ENCODE results near the gene NHEJ1.

The NHEJ1 gene

DNA sequence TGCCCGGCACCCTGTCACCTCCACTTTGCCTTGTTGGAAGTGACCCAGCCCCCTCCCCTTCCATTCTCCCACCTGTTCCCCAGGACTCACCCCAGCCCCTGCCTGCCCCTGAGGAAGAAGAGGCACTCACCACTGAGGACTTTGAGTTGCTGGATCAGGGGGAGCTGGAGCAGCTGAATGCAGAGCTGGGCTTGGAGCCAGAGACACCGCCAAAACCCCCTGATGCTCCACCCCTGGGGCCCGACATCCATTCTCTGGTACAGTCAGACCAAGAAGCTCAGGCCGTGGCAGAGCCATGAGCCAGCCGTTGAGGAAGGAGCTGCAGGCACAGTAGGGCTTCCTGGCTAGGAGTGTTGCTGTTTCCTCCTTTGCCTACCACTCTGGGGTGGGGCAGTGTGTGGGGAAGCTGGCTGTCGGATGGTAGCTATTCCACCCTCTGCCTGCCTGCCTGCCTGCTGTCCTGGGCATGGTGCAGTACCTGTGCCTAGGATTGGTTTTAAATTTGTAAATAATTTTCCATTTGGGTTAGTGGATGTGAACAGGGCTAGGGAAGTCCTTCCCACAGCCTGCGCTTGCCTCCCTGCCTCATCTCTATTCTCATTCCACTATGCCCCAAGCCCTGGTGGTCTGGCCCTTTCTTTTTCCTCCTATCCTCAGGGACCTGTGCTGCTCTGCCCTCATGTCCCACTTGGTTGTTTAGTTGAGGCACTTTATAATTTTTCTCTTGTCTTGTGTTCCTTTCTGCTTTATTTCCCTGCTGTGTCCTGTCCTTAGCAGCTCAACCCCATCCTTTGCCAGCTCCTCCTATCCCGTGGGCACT, 21.9 kb upstream of the NHEJ1 start:
- DNase-seq (ENCODE audit: low read depth, low spot score): no peak

DNA sequence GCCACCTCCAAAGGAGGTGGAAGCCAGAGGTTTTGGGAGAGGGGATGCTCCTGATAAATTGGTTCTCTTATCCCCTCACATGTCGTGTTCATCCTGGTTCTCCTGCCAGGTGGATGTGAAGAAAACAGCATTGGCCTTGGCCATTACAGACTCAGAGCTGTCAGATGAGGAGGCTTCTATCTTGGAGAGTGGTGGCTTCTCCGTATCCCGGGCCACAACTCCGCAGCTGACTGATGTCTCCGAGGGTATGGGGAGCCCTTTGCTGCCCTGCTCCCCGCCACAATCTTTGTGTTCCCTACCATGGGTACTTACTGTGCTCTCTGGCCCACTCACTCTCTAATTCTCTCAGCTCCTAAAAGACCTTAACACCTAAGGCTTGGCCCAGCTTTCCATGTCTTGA, 20.9 kb upstream of the NHEJ1 start:
- DNase-seq (ENCODE audit: low read depth, low spot score): no peak

DNA sequence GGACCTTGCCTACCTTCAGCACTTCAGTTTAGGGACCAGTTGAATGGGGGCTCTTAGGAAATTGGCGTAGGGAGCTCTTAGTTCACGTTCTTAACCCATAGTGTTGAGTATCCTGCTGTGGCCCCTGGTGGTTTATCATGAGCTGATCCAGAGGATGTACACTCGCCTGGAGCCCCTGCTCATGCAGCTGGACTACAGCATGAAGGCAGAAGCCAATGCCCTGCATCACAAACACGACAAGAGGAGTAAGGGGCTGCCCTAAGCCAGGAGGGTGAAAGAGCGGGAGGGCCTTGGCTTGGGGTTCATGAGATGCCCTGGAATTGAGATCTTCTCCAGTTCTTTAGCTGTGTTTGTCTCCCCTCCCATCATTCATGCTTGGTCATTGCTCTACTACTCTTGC, 20.3 kb upstream of the NHEJ1 start:
- no peak for DNase-seq (ENCODE audit: low read depth, low spot score)

DNA sequence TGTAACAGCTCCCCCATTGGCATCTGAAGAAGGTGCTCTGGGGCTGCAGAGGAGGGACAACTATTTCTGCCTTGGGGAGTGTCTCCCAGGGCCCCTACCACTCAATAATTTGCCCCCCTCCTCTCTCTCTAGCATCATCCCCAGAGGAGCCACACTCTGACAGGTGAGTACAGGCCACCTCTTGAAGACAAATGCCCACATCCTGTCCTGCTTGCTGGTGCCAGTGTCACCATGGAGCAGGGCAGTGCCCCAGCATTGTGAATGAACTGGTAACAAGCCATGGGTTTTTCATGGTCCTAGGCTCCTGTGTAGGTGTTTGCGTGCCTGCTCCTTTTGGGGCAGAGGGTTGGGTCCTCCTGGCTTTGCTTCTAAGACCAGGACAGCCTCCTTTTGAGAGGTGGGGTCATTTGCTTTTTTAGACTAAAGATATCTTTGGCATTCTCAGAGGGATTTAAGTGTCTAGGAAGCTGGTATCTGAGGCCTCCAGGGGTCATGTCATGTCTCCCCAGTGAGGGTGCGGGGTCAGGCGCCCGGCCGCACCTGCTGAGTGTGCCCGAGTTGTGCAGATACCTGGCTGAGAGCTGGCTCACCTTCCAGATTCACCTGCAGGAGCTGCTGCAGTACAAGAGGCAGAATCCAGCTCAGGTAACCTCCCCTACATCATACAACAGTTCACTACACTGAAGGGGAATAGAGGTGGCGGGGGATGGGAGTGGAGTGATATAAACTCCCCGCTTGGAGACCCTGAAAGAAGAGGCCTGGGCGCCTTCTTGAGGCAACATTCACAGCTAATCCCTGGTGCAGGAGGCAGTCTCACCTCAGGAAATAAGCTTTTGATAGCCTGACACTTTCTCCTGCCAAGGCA, 19.2 kb upstream of the NHEJ1 start:
- DNase-seq (ENCODE audit: low read depth, low spot score): no peak

DNA sequence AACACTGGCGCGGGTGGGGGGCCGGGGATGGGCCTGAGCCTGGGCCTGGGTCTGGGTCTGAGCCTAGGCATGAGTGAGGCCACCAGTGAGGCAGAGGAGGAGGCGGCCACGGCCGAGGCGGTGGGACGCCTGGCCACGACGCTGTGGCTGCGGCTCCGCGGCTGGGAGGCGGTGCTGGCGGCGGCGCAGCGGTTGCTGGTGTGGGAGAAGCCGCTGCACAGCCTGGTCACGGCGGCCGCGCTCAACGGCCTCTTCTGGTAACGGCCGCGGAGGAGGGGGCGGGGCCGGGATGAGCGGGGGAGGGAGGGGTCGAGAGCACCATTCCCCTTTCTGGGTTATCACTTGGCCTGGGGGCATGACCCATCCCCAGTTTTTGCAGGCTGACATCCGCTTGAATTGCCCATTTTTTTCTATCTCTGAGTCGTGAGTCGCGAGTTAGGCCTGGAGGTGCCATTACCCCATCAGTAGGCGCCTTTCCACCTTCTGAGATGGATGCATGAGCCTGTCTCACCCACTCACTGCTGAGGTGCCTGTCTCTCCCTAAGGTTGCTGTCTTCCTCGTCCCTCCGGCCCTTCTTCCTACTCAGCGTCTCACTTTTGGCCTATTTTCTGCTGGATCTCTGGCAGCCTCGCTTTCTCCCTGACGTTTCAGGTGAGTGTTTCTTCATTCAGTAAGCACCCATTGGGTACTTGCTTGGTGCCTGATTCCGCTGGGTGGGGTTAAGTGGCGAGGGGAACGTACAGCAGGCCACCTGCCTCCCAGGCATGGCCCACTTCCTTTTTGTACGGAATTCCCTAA, 18.0 kb upstream of the NHEJ1 start:
- DNase-seq (ENCODE audit: low read depth, low spot score): peak; percentile 41

GRCh38 chr2:219177552-219178376, 17.1 kb upstream of the NHEJ1 start, which contains the start of gene RETREG2:
TSS of gene RETREG2 (plus strand) at chr2:219178275. CDS start at chr2:219178353, 78 bp downstream.
- peak; percentile 96 for DNase-seq (ENCODE audit: low read depth, low spot score)

GRCh38 chr2:219176818-219177551, 16.4 kb upstream of the NHEJ1 start, which contains the start of gene CNPPD1:
TSS of gene CNPPD1 (minus strand) at chr2:219176925. CDS start at chr2:219176828, 97 bp downstream.
- peak; percentile 91 for DNase-seq (ENCODE audit: low read depth, low spot score)

GRCh38 chr2:219175928-219176817, 15.6 kb upstream of the NHEJ1 start:
- no peak for DNase-seq (ENCODE audit: low read depth, low spot score)

DNA sequence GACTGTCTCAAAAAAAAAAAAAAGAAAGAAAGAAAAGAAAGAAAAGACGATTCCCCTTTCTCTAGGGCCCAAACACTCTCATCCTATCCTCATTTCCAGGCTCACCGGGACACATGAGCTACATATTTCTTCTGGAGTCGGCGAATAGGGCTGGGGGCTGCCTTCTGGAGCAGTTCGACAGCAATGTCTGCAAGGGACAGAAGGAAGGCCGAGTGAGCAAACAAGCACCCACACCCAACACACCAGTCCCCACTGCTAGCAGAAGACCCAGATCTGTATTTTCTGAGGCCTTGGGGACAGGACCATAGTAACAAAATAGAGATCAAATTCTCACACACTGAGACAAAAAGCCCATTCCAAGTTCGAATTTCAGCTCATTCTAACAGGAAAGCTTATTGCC, 14.9 kb upstream of the NHEJ1 start:
- DNase-seq (ENCODE audit: low read depth, low spot score): no peak

- no peak for DNase-seq (ENCODE audit: low read depth, low spot score)
These were observed 14.2 kb upstream of the NHEJ1 start for GRCh38 chr2:219174801-219175200.

- no peak for DNase-seq (ENCODE audit: low read depth, low spot score)
These were observed 13.5 kb upstream of the NHEJ1 start for GRCh38 chr2:219174146-219174545.

GRCh38 chr2:219173176-219173575, 12.6 kb upstream of the NHEJ1 start:
- no peak for DNase-seq (ENCODE audit: low read depth, low spot score)

- DNase-seq (ENCODE audit: low read depth, low spot score): no peak
These were observed 11.9 kb upstream of the NHEJ1 start for GRCh38 chr2:219172231-219173154.

DNA sequence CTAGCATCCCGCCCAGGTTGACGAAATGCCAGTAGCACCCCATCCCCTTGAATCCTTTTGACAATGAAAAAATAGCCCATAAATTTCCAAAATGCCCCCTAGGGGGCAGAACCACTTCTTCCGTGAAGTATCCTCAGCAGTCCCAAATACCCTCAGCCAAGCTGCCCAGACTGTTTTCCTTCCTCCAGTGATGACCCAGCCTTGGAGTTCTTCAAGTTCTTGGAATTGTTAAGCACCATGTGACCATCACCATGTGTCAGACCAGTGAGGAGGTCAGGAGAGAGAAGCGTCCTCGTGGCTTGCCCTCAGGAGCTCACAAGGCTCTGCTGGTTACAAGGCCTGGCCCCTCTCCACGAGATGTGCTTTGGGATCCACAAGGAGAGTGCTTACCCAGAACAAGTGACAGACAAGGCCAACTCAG, 10.6 kb upstream of the NHEJ1 start:
- peak; percentile 82 for DNase-seq (ENCODE audit: low read depth, low spot score)

DNA sequence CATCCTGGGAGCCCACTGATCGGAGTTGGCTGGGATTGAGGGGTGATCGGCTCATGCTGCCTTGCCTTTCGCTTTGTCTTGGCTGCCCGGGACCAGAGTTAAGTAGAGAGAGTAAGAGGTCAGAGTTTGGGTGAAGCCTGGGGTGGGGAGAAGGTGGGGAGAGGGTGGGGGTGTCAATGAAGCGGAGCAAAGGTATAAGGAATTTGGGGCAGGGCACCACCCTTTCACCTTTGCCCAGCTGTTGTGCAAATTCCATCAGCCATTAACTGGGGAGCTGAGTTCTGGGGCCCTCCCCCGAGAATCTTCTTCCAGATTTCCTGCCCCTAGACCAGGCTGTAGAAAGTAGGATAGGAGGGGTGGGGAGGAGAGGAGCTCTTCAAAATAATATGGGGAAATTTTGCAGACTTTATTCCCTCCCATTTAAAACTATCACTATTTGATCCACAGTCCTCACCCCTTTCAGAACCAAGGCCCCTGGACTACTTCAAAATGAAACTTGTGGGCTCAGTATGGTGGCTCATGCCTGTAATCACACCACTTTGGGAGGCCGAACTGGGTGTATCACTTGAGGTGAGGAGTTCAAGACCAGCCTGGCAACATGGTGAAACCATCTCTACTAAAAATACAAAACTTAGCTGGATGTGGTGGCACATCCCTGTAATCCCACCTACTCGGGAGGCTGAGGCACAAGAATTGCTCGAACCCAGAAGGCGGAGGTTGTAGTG, 9.5 kb upstream of the NHEJ1 start, which contains the start of gene SLC23A3:
Gene SLC23A3, minus strand, starts transcription at position 100 of the 725 bp plus-strand sequence. Its CDS starts 45 bp downstream, at position 55.
- no peak for DNase-seq (ENCODE audit: low read depth, low spot score)

DNA sequence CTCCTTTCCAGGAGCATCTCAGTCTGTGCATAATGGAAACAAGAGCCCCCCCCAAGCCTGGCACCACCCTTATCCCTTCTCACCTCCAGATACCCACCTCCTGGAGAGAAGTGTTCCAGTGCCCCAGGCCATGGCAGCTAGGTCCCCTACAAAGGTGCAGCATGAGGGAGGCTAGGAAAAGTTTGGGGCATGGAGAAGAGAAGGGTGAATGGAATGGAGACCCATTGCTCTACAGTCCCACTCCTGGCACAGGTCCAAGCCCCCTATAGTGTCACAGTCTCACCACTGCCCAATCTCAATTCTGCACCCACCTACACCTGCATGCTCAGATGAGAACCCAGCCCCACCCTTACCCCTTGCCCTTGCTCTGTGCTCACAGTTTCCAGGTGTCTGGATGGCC, 8.3 kb upstream of the NHEJ1 start:
- DNase-seq (ENCODE audit: low read depth, low spot score): no peak

DNA sequence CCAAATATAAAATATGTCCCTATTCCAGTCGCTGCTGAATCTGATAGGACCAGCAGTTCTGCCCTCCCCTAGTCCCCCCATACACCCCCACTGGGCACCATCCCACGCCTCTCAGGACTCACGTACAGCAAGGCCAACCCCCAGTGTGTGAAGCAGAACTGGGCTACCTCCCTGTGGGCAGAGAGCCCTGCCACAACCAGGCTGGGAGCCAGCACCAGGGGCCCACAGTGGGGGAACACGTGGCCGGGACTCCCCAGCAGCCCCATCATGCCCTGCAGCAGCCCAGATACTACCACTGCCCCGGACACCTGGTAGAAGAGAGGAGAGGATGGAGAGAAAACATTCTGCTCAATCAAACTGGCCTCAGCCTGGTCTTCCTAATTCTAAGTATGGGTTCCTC, 7.9 kb upstream of the NHEJ1 start:
- no peak for DNase-seq (ENCODE audit: low read depth, low spot score)

All from ELF-1 (cell line).